Retinal pigment epithelial cell (primary cell): ENCODE results near the gene CHST12.
A peak's percentile ranks its signal among the peaks of the same experiment; 100 is the strongest.

Experiments used
- DNase-seq: peaks from one replicate; pipeline ENCODE4 v3.0.0-alpha.2; 2010; ENCODE audit warnings: low read depth
- H3K4me3 ChIP-seq: 2 replicates; pipeline ENCODE4 v1.5.1; 2011; ENCODE audit warnings: mild to moderate bottlenecking, low read length, control low read depth, moderate library complexity
- CTCF ChIP-seq: conservative IDR thresholded peaks from 2 replicates; pipeline ENCODE4 v1.5.1; 2011; ENCODE audit warnings: low read depth, low read length, control low read depth, inconsistent platforms

The CHST12 gene

GRCh38 chr7:2394566-2395082, 8.8 kb upstream of the CHST12 start:
- DNase-seq, result no peak
- H3K4me3 ChIP-seq, result no peak overlapping the region
- TF ChIP-seq CTCF, result no peak

- no peak for TF ChIP-seq CTCF
- DNase-seq, result no peak
Observed at GRCh38 chr7:2398506-2398905, 4.9 kb upstream of the CHST12 start.

GRCh38 chr7:2399848-2400587, 3.4 kb upstream of the CHST12 start:
- TF ChIP-seq CTCF, result no peak
- peak; percentile 79 for DNase-seq
- no peak overlapping the region for H3K4me3 ChIP-seq

More at GRCh38 chr7:2398506-2398905, 4.9 kb upstream of the CHST12 start:
- no peak overlapping the region for H3K4me3 ChIP-seq

- no peak for DNase-seq
- TF ChIP-seq CTCF, result no peak
Observed at GRCh38 chr7:2402687-2403013, 761 bp upstream of the CHST12 start.

GRCh38 chr7:2403718-2404648, 572 bp downstream of the CHST12 start:
- TF ChIP-seq CTCF, result peak; percentile 12
- no peak for DNase-seq
- H3K4me3 ChIP-seq, result peak overlapping the region; percentile 78

More at GRCh38 chr7:2402687-2403013, 761 bp upstream of the CHST12 start:
- peak overlapping the region; percentile 75 for H3K4me3 ChIP-seq

GRCh38 chr7:2404714-2405119, 1.3 kb downstream of the CHST12 start:
- DNase-seq, result no peak
- H3K4me3 ChIP-seq, result peak overlapping the region; percentile 78
- no peak for TF ChIP-seq CTCF
